HepG2 (cell line): ENCODE data around the gene CYBC1. TPM values are rescaled to one million over a fixed set of nuclear protein-coding genes. Genes with fewer than 3 reads are reported as not detected.

ENCODE experiments used
- ATF5 ChIP-seq: sonication (generic); formaldehyde crosslinking; IDR thresholded peaks from 2 replicates; pipeline ENCODE4 v1.4.0; 2020; ENCODE audit warnings: mild to moderate bottlenecking, low read depth, missing genetic modification reagents
- CCAR2 ChIP-seq: fragments of 200-400 bp; formaldehyde crosslinking; optimal IDR thresholded peaks from 2 replicates; pipeline ENCODE3; 2018; ENCODE audit warnings: low read depth, mild to moderate bottlenecking, low read length, moderate library complexity
- GATAD2A ChIP-seq: IDR thresholded peaks from 2 replicates; pipeline ENCODE4 v1.6.1; 2016
- HNF4G ChIP-seq, 2 experiments: sonication (generic) in 1 of 2; formaldehyde crosslinking in 1 of 2; IDR thresholded peaks; 2 replicates each; pipeline versions ENCODE4 v1.4.0 to v1.6.1; 2011 to 2020; ENCODE audit warnings: borderline replicate concordance in 2 of 2, low read depth in 2 of 2, mild to moderate bottlenecking in 2 of 2, low read length in 1 of 2, missing genetic modification reagents in 1 of 2, moderate library complexity in 1 of 2
- HOXD1 ChIP-seq: sonication (generic); formaldehyde crosslinking; IDR thresholded peaks from 2 replicates; pipeline ENCODE4 v1.5.0; 2020; ENCODE audit warnings: missing genetic modification reagents
- KMT2A ChIP-seq: sonication (generic); formaldehyde crosslinking; IDR thresholded peaks from 2 replicates; pipeline ENCODE4 v1.4.0; 2020; ENCODE audit warnings: missing genetic modification reagents
- MIER3 ChIP-seq: IDR thresholded peaks from 2 replicates; pipeline ENCODE4 v1.6.1; 2016; ENCODE audit warnings: missing compliant biosample characterization, borderline replicate concordance
- MIXL1 ChIP-seq: IDR thresholded peaks from 2 replicates; pipeline ENCODE4 v1.6.1; 2016
- NR1H2 ChIP-seq: sonication (generic); formaldehyde crosslinking; IDR thresholded peaks from 2 replicates; pipeline ENCODE4 v1.8.1; 2022; ENCODE audit warnings: low read depth, missing genetic modification reagents, borderline replicate concordance
- RFX5 ChIP-seq: IDR thresholded peaks from 2 replicates; pipeline ENCODE4 v1.6.1; 2011; ENCODE audit warnings: low read depth, low read length, improper control_type of control experiment
- SMC3 ChIP-seq: IDR thresholded peaks from 2 replicates; pipeline ENCODE4 v1.6.1; 2011; ENCODE audit warnings: low read length, improper control_type of control experiment
- TEAD3 ChIP-seq: optimal IDR thresholded peaks from 2 replicates; pipeline ENCODE3; 2016; ENCODE audit warnings: borderline replicate concordance
- ZNF10 ChIP-seq: sonication (generic); formaldehyde crosslinking; IDR thresholded peaks from 2 replicates; pipeline ENCODE4 v1.4.0; 2020; ENCODE audit warnings: mild to moderate bottlenecking, low read depth, missing genetic modification reagents, borderline replicate concordance
- ZNF180 ChIP-seq: sonication (generic); formaldehyde crosslinking; IDR thresholded peaks from 2 replicates; pipeline ENCODE4 v1.4.0; 2020; ENCODE audit warnings: low read depth, missing genetic modification reagents, borderline replicate concordance
- ZNF235 ChIP-seq: sonication (generic); formaldehyde crosslinking; IDR thresholded peaks from 2 replicates; pipeline ENCODE4 v1.8.1; 2023; ENCODE audit warnings: mild to moderate bottlenecking, missing genetic modification reagents, borderline replicate concordance
- ZNF256 ChIP-seq: sonication (generic); formaldehyde crosslinking; conservative IDR thresholded peaks from 2 replicates; pipeline ENCODE4 v1.4.0; 2020; ENCODE audit warnings: missing genetic modification reagents
- ZNF292 ChIP-seq: sonication (generic); formaldehyde crosslinking; IDR thresholded peaks from 2 replicates; pipeline ENCODE4 v1.8.1; 2022; ENCODE audit warnings: mild to moderate bottlenecking, low read depth, missing genetic modification reagents, borderline replicate concordance
- ZNF44 ChIP-seq: sonication (generic); formaldehyde crosslinking; IDR thresholded peaks from 2 replicates; pipeline ENCODE4 v1.5.1; 2020; ENCODE audit warnings: mild to moderate bottlenecking, missing genetic modification reagents
- ZNF446 ChIP-seq: sonication (generic); formaldehyde crosslinking; IDR thresholded peaks from 2 replicates; pipeline ENCODE4 v1.5.0; 2020; ENCODE audit warnings: mild to moderate bottlenecking, missing genetic modification reagents
- ZNF574 ChIP-seq: sonication (generic); formaldehyde crosslinking; IDR thresholded peaks from 2 replicates; pipeline ENCODE4 v1.4.0; 2020; ENCODE audit warnings: missing genetic modification reagents
- ZNF777 ChIP-seq: sonication (generic); formaldehyde crosslinking; IDR thresholded peaks from 2 replicates; pipeline ENCODE4 v1.4.0; 2020; ENCODE audit warnings: missing genetic modification reagents
- ZNF83 ChIP-seq: sonication (generic); formaldehyde crosslinking; IDR thresholded peaks from 2 replicates; pipeline ENCODE4 v1.4.0; 2020; ENCODE audit warnings: missing genetic modification reagents, mild to moderate bottlenecking, borderline replicate concordance
- polyA plus RNA-seq, 8 experiments: library from polyadenylated mRNA; depleted of rRNA in 3 of 8; stranded (reverse) in 7 of 8; unstranded in 1 of 8; fragments of >200 nt; fragmentation: Illumina TruSeq in 4 of 8; extraction: Trizol in 4 of 8; gene quantifications; 2 replicates each; pipeline versions ENCODE4 v1.2.1 to v1.2.3, GENCODE V29; 2011 to 2016; ENCODE audit warnings: low read depth in 4 of 8, missing spikeins in 1 of 8, mixed read lengths in 1 of 8; ENCODE audit not compliant: insufficient read depth in 1 of 8
- total RNA-seq, 5 experiments: library from RNA; depleted of rRNA; stranded (reverse); fragments of >200 nt; fragmentation: Illumina TruSeq; extraction: Trizol; gene quantifications; 2 replicates each; pipeline ENCODE4 v1.2.3, GENCODE V29; 2016; ENCODE audit warnings: low read depth in 1 of 5
- TF ChIP-seq, protein P1 (sequence below): sonication (generic); formaldehyde crosslinking; IDR thresholded peaks from 2 replicates; pipeline ENCODE4 v1.5.0; 2020; ENCODE audit warnings: mild to moderate bottlenecking, missing genetic modification reagents, borderline replicate concordance
- TF ChIP-seq, protein P2 (sequence below): sonication (generic); formaldehyde crosslinking; IDR thresholded peaks from 2 replicates; pipeline ENCODE4 v1.9.0; 2022; ENCODE audit warnings: missing genetic modification reagents, mild to moderate bottlenecking, borderline replicate concordance

The CYBC1 gene
- total and polyA plus RNA-seq, 2 of the 13 experiments (the other 11 are each of a cell fraction or from before 2014, with no cell fraction given) = 43.4 to 44.1 TPM

GRCh38 chr17:82458885-82459424, 8.4 kb upstream of the CYBC1 start (continued):
- TF ChIP-seq, protein P1, sequence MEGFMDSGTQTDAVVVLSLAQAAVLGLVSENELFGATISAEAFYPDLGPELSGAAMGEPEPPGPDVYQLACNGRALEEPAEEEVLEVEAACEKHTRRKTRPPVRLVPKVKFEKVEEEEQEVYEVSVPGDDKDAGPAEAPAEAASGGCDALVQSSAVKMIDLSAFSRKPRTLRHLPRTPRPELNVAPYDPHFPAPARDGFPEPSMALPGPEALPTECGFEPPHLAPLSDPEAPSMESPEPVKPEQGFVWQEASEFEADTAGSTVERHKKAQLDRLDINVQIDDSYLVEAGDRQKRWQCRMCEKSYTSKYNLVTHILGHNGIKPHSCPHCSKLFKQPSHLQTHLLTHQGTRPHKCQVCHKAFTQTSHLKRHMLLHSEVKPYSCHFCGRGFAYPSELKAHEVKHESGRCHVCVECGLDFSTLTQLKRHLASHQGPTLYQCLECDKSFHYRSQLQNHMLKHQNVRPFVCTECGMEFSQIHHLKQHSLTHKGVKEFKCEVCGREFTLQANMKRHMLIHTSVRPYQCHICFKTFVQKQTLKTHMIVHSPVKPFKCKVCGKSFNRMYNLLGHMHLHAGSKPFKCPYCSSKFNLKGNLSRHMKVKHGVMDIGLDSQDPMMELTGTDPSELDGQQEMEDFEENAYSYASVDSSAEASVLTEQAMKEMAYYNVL (CRISPR knock-in tag) = no peak
- TF ChIP-seq TEAD3 (CRISPR knock-in tag) (peak; percentile 28), KMT2A (peak; percentile 19), SMC3 (no peak), ZNF180 (CRISPR knock-in tag) (peak; percentile 18; the same call in 1 of the 2 replicates), MIER3 (CRISPR knock-in tag) (no peak), ZNF777 (CRISPR knock-in tag) (0 out of 2 replicates have a peak, but pooled peaks have one; percentile 24), ZNF83 (CRISPR knock-in tag) (0 out of 2 replicates have a peak, but pooled peaks have one; percentile 31), GATAD2A (CRISPR knock-in tag) (no peak), ZNF256 (CRISPR knock-in tag) (no peak), RFX5 (no peak), HOXD1 (no peak), ATF5 (CRISPR knock-in tag) (no peak), HNF4G (IDR thresholded peaks at IDR 0.05; ENCODE audit: borderline replicate concordance, low read depth, low read length) (no peak), HNF4G (CRISPR knock-in tag; IDR thresholded peaks at IDR 0.05; ENCODE audit: borderline replicate concordance, low read depth) (no peak), NR1H2 (no peak), MIXL1 (CRISPR knock-in tag) (no peak), ZNF235 (0 out of 2 replicates have a peak, but pooled peaks have one; percentile 52), ZNF44 (CRISPR knock-in tag) (no peak), ZNF574 (CRISPR knock-in tag) (no peak), ZNF446 (CRISPR knock-in tag) (peak; percentile 27; the same call in 1 of the 2 replicates), CCAR2 (no peak), ZNF292 (CRISPR knock-in tag) (no peak), ZNF10 (CRISPR knock-in tag) (no peak)
- TF ChIP-seq, protein P2, sequence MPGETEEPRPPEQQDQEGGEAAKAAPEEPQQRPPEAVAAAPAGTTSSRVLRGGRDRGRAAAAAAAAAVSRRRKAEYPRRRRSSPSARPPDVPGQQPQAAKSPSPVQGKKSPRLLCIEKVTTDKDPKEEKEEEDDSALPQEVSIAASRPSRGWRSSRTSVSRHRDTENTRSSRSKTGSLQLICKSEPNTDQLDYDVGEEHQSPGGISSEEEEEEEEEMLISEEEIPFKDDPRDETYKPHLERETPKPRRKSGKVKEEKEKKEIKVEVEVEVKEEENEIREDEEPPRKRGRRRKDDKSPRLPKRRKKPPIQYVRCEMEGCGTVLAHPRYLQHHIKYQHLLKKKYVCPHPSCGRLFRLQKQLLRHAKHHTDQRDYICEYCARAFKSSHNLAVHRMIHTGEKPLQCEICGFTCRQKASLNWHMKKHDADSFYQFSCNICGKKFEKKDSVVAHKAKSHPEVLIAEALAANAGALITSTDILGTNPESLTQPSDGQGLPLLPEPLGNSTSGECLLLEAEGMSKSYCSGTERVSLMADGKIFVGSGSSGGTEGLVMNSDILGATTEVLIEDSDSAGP (CRISPR knock-in tag) = no peak
